ENCODE results near the gene WHRN.

WHRN gene

DNA sequence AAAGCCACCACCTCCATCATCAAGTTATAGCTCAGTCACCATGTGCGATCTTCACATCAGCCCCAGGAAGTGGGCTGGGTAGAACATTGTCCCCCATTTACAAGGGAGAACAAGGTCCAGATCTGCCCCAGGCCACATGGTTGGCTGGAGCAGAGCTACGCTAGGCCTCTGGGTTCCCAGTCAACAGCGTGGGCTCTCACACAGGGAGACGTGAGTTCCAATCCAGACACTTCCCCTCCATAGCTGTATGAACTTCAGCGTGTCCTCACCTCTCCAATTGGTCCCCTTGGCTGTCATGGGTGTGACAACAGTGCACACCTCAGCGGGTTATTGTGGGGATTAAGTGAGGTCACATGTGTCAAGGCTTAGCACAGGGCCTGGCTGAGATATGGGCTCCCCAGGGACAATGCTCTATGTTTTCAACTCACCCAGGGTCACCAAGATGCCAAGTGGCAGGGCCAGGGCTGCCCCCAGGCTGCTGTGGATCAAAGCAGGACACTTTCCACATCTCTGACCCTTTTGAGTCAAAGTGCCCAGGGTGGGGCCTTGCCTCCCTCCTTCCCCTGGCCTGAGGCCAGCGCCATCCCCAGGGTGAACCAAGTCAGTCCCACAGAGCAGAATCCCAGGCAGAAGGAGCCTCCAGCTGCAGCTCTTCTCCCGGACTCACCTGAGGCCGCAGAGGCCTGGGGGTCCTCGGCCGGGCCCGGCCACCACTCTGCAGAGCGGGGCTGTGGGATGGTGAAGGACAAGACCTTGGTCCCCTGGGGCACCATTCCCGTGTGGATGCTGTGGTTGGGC is 137.3 kb downstream of the WHRN start:
- TF ChIP-seq, protein P1, sequence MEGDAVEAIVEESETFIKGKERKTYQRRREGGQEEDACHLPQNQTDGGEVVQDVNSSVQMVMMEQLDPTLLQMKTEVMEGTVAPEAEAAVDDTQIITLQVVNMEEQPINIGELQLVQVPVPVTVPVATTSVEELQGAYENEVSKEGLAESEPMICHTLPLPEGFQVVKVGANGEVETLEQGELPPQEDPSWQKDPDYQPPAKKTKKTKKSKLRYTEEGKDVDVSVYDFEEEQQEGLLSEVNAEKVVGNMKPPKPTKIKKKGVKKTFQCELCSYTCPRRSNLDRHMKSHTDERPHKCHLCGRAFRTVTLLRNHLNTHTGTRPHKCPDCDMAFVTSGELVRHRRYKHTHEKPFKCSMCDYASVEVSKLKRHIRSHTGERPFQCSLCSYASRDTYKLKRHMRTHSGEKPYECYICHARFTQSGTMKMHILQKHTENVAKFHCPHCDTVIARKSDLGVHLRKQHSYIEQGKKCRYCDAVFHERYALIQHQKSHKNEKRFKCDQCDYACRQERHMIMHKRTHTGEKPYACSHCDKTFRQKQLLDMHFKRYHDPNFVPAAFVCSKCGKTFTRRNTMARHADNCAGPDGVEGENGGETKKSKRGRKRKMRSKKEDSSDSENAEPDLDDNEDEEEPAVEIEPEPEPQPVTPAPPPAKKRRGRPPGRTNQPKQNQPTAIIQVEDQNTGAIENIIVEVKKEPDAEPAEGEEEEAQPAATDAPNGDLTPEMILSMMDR (IDR thresholded peaks at IDR 0.05; ENCODE audit: extremely low read depth, missing control alignments): no peak
- no peak for DNase-seq (ENCODE audit: low spot score)

DNA sequence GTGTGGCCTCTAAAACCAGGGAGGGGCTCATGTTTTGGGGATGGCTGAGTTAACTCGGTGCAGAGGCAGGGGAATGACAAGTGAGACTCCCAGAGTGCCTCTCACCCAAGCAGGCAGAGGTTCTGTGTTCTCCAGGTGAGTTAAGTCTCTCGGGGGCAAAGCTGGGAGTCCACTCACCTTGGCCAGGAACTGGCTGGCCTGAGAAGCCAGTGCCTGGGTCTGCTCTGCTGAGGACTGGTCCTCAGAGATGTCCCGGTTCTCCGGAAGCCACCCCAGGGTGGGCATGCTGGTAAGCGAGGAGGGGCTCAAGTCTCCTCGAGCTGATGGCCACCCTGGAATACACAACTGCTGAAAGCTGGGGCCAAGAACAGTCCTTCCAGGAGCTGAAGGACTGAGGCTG is 137.9 kb downstream of the WHRN start:
- TF ChIP-seq, protein P1 (IDR thresholded peaks at IDR 0.05; ENCODE audit: extremely low read depth, missing control alignments): no peak
- no peak for DNase-seq (ENCODE audit: low spot score)

GRCh38 chr9:114366334-114367128 is 138.7 kb downstream of the WHRN start:
- DNase-seq (ENCODE audit: low spot score): peak; percentile 54
- TF ChIP-seq, protein P1 (IDR thresholded peaks at IDR 0.05; ENCODE audit: extremely low read depth, missing control alignments): no peak

DNA sequence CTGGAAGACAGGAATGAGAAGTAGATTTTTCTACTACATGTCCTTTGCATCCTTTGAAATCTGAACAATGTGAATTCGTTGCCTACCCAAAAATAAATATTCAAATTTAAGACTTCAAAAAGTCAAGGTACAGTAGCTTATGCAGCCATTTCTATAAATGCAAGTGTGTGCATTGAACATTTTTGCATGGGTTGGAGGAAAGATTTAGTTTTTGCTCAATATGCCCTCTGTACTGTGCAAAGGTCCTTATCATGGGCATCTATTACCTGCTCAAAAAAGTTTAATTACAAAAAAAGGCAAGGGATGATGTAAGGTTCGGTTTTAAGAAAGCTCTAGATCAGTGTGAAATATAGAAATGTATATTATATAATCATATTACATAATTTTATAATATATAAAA is 140.1 kb downstream of the WHRN start:
- no peak for DNase-seq (ENCODE audit: low spot score)
- TF ChIP-seq, protein P1 (IDR thresholded peaks at IDR 0.05; ENCODE audit: extremely low read depth, missing control alignments): no peak

DNA sequence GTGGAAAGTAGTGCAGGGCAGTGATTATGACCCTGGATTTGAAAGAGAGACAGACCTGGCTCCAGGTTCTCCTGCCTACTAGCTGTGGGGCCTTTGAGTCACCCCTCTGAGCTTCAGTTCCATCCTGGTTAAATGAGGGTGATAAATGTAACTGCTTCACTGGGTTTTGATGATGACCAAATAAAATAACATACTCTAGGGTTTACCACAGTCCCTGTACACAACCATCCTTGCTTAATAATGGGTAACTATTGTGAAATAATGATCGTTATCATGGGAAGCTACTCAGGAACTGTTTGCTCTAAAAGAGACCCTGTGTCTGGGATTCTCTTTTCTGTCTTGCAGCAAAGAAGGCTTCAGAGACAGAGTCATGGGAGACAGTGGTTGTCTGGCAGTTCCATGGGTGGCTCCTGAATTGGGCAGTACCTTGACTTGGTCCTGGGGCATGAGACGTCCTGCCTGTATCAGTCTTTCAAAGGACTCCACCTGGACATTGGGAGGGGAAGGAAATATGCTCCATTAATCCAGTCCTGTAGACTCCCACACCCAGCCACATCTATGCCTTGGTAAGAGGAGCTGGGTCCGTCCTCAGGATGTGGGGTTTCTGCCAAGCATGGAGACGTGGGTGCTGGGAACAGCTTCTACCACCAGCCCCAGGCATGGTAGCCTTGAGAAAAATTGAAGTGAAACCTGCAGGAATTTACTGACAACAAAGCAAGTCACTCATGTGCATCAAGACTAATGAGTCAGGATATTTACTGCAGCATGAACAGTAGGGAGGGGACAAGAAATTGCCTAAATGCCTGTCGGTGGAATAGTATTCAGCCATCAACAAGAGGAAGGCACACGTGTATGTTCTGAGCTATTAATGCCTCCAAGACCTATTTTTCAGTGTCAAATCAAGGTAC is 140.9 kb downstream of the WHRN start:
- DNase-seq (ENCODE audit: low spot score): no peak
- TF ChIP-seq, protein P1 (IDR thresholded peaks at IDR 0.05; ENCODE audit: extremely low read depth, missing control alignments): no peak

DNA sequence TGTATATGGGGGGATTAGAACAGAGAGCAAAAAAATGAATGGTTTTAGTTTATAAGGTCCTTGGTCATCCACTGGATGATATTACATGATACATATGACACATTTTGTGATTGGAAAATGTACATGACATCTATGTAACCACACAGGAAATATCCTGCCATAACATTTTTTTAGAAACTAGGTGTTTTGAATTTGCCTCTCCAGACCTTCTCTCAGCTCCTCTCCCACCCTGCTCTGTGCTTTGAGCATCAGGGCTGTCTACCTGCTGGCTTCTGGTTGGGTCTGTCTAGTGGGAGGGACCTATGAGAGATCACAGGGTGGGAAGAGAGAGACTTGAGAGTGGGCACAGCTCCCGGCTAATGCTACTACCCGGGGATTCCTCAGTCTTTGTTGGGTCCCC is 141.8 kb downstream of the WHRN start:
- TF ChIP-seq, protein P1 (IDR thresholded peaks at IDR 0.05; ENCODE audit: extremely low read depth, missing control alignments): no peak
- DNase-seq (ENCODE audit: low spot score): no peak
